Testis (tissue), 2 donors: ENCODE data around the gene HOXD11.

Source experiments
- CTCF ChIP-seq, 3 experiments: fragments of 450-650 bp in 2 of 3; fragments of 200-600 bp in 1 of 3; sonication (generic) in 1 of 3; IDR thresholded peaks; one replicate each; pipeline ENCODE4 v1.5.1; 2016 to 2019; ENCODE audit warnings: antibody characterized with exemption in 3 of 3, mild to moderate bottlenecking in 2 of 3, moderate library complexity in 1 of 3
- POLR2A ChIP-seq: fragments of 450-650 bp; IDR thresholded peaks from one replicate; pipeline ENCODE4 v1.6.1; 2017; ENCODE audit warnings: antibody characterized with exemption, mild to moderate bottlenecking, moderate library complexity

GRCh38 chr2:176131848-176132158, 24.7 kb downstream of the HOXD11 start:
- TF ChIP-seq CTCF (IDR thresholded peaks at IDR 0.05), result no peak
- TF ChIP-seq POLR2A, result no peak
